Measurements from ENCODE around the gene TBC1D8. TPM values are rescaled to one million over a fixed set of nuclear protein-coding genes. Genes with fewer than 3 reads are reported as not detected.

Gene TBC1D8
- total RNA-seq, 4 donors from 2014 or later, result 16.7 to 44.0 (median 19.7) TPM

- intact Hi-C loops (cut with DNase I; ENCODE audit: low total_unique reads), result no loop called here
- H3K9me3 ChIP-seq, result no peaks in the 10 kb centered on the region
- no peak for TF ChIP-seq POLR2A (IDR thresholded peaks at IDR 0.05)
- TF ChIP-seq, protein P1, sequence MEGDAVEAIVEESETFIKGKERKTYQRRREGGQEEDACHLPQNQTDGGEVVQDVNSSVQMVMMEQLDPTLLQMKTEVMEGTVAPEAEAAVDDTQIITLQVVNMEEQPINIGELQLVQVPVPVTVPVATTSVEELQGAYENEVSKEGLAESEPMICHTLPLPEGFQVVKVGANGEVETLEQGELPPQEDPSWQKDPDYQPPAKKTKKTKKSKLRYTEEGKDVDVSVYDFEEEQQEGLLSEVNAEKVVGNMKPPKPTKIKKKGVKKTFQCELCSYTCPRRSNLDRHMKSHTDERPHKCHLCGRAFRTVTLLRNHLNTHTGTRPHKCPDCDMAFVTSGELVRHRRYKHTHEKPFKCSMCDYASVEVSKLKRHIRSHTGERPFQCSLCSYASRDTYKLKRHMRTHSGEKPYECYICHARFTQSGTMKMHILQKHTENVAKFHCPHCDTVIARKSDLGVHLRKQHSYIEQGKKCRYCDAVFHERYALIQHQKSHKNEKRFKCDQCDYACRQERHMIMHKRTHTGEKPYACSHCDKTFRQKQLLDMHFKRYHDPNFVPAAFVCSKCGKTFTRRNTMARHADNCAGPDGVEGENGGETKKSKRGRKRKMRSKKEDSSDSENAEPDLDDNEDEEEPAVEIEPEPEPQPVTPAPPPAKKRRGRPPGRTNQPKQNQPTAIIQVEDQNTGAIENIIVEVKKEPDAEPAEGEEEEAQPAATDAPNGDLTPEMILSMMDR (IDR thresholded peaks at IDR 0.05), result no peak
- DNase-seq, result no peak
- no peaks in the 10 kb centered on the region for H3K27me3 ChIP-seq
- no peaks in the 10 kb centered on the region for H3K4me1 ChIP-seq
- H3K36me3 ChIP-seq, result no peaks in the 10 kb centered on the region
- H3K4me3 ChIP-seq, result no peak overlapping the region
- no peak overlapping the region for H3K27ac ChIP-seq
Observed at GRCh38 chr2:101025561-101025960, 125.6 kb downstream of the TBC1D8 start.

- H3K27me3 ChIP-seq, result no peaks in the 10 kb centered on the region
- H3K36me3 ChIP-seq, result no peaks in the 10 kb centered on the region
- intact Hi-C loops (cut with DNase I; ENCODE audit: low total_unique reads), result no loop called here
- TF ChIP-seq POLR2A (IDR thresholded peaks at IDR 0.05), result no peak
- TF ChIP-seq, protein P1 (IDR thresholded peaks at IDR 0.05), result no peak
- no peaks in the 10 kb centered on the region for H3K4me1 ChIP-seq
- H3K9me3 ChIP-seq, result no peaks in the 10 kb centered on the region
- no peak for DNase-seq
- no peak overlapping the region for H3K27ac ChIP-seq
- H3K4me3 ChIP-seq, result no peak overlapping the region
Observed at GRCh38 chr2:101023327-101024107, 127.7 kb downstream of the TBC1D8 start.

GRCh38 chr2:101022221-101022620, 129.0 kb downstream of the TBC1D8 start:
- Histone ChIP-seq H3K4me3 (no peak overlapping the region), H3K9me3 (no peaks in the 10 kb centered on the region), H3K27ac (no peak overlapping the region), H3K4me1 (no peaks in the 10 kb centered on the region), H3K27me3 (no peaks in the 10 kb centered on the region), H3K36me3 (no peaks in the 10 kb centered on the region)
- no peak for TF ChIP-seq POLR2A (IDR thresholded peaks at IDR 0.05)
- TF ChIP-seq, protein P1 (IDR thresholded peaks at IDR 0.05), result no peak
- no peak for DNase-seq
- intact Hi-C loops (cut with DNase I; ENCODE audit: low total_unique reads), result no loop called here

DNA sequence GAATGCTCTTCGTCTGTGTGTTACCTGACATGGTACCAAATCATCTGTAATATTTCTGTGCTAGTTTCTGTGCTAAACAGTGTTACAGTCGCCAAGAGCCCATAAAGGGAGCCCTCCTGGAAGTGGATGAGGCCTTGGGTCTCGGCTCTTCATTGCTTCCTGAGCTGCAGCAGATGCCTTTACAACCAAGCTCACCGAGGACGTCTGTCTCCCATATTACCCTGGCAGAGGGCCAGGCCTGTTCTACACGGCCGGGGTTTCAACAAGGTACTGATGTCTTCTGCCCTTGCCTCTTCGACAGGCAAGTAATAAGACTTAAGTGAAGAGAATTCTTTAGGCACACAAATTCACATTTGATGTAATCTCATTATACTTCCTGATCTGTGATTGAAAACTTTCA, 132.2 kb downstream of the TBC1D8 start:
- Histone ChIP-seq H3K27me3 (no peaks in the 10 kb centered on the region), H3K27ac (no peak overlapping the region), H3K9me3 (no peaks in the 10 kb centered on the region), H3K4me1 (no peaks in the 10 kb centered on the region), H3K4me3 (no peak overlapping the region), H3K36me3 (no peaks in the 10 kb centered on the region)
- intact Hi-C loops (cut with DNase I; ENCODE audit: low total_unique reads), result no loop called here
- no peak for DNase-seq
- no peak for TF ChIP-seq POLR2A (IDR thresholded peaks at IDR 0.05)
- TF ChIP-seq, protein P1 (IDR thresholded peaks at IDR 0.05), result no peak

- Histone ChIP-seq H3K27ac (no peak overlapping the region), H3K36me3 (no peaks in the 10 kb centered on the region)
Observed at GRCh38 chr2:101017371-101017770, 133.8 kb downstream of the TBC1D8 start.

More at GRCh38 chr2:101017371-101017770, 133.8 kb downstream of the TBC1D8 start:
- DNase-seq, result no peak
- Histone ChIP-seq H3K4me3 (no peak overlapping the region), H3K9me3 (no peaks in the 10 kb centered on the region), H3K27me3 (no peaks in the 10 kb centered on the region), H3K4me1 (no peaks in the 10 kb centered on the region)
- intact Hi-C loops (cut with DNase I; ENCODE audit: low total_unique reads), result no loop called here
- TF ChIP-seq, protein P1 (IDR thresholded peaks at IDR 0.05), result no peak
- no peak for TF ChIP-seq POLR2A (IDR thresholded peaks at IDR 0.05)
